Measurements from ENCODE around the gene DOCK10.

Gene DOCK10

DNA sequence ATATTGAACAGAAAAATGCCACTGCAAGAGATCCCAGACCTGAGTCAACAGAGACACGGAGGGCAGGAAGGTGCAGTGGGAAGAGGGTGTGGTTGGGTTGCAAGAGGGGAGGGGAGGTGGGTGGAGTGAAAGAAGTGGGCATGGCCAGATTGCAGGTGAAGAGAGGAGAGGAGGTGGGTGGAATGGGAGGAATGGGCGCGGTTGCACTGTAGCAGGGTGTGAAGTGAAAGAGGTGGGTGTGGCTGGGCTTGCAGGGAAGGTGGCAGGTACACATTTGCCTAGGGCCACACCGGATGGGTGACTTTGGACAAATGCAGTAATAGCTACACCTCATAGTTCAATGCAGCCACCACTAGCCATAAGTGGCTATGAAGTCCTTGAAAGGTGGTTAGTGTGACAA, 71.1 kb downstream of the DOCK10 start:
- TF ChIP-seq FOXM1 (IDR thresholded peaks at IDR 0.05; ENCODE audit: borderline replicate concordance, low read depth) = no peak
- TF ChIP-seq, protein P1, sequence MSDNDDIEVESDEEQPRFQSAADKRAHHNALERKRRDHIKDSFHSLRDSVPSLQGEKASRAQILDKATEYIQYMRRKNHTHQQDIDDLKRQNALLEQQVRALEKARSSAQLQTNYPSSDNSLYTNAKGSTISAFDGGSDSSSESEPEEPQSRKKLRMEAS (IDR thresholded peaks at IDR 0.05) = peak; percentile 50; the same call in 1 of the 2 replicates

DNA sequence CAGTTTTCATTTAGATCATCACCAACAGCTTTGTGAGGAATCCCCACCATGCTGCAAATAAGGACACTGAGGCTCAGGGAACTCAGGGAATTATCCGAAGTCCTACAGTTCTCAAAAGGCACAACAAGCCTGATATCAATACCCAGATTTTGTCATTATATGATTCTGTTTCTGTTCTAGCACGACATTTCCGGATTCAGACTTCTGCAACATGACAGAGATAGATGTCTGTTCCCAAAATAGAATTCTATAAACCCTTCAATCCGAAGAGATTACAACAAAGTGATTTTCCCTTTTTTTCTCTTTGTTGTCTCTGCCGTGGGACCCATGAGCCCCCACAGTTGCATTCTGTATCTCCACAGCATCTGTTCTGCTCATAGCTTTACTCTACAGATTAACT, 72.0 kb downstream of the DOCK10 start:
- TF ChIP-seq TEAD4 (IDR thresholded peaks at IDR 0.05) (no peak), TAF1 (IDR thresholded peaks at IDR 0.05; ENCODE audit: low read depth) (no peak), YY1 (IDR thresholded peaks at IDR 0.05; ENCODE audit: low read depth) (no peak), EP300 (IDR thresholded peaks at IDR 0.05; ENCODE audit: borderline replicate concordance) (no peak), CREB1 (IDR thresholded peaks at IDR 0.05; ENCODE audit: low read depth) (no peak), NFIC (IDR thresholded peaks at IDR 0.05) (no peak), TCF12 (IDR thresholded peaks at IDR 0.05; ENCODE audit: low read depth) (no peak), CEBPB (IDR thresholded peaks at IDR 0.05) (no peak)
- TF ChIP-seq, protein P2, sequence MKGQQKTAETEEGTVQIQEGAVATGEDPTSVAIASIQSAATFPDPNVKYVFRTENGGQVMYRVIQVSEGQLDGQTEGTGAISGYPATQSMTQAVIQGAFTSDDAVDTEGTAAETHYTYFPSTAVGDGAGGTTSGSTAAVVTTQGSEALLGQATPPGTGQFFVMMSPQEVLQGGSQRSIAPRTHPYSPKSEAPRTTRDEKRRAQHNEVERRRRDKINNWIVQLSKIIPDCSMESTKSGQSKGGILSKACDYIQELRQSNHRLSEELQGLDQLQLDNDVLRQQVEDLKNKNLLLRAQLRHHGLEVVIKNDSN (IDR thresholded peaks at IDR 0.05) = no peak
- TF ChIP-seq, protein P1 (IDR thresholded peaks at IDR 0.05) = no peak

DNA sequence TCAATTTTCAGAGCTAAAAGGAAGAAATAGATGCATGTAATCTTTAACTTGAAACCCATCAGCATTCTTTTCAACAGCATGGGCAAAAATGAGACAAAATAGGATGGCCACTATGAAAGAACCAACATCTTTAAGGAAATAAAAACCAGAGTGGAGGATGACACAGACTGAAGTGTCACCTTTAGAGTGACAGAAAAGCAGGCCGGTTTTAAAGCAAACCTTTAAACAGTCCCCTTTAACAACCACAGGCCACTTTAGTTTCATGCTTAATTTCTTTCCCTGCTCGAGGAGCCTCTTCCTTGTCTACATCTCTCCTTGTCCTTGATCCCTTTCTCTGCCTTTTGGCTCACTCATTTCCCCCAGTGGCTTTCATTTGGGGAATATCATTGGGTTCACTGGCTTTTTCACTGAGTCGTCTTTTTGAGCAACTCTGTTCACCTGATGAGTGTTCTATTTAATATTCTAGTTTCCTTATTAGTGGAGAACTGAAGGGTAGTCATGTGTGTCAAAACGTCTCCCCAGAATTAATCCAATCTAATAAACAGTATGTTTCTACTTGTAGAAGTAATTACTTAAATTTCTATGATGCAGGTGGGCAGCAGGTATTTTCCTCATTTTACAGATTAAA, 72.5 kb downstream of the DOCK10 start:
- no peak for TF ChIP-seq RAD21 (IDR thresholded peaks at IDR 0.05; ENCODE audit: low read depth)
- TF ChIP-seq CEBPB (IDR thresholded peaks at IDR 0.05) = no peak
- TF ChIP-seq TCF12 (IDR thresholded peaks at IDR 0.05; ENCODE audit: low read depth) = no peak
- TF ChIP-seq EGR1 (IDR thresholded peaks at IDR 0.05) = no peak
- TF ChIP-seq, protein P3, sequence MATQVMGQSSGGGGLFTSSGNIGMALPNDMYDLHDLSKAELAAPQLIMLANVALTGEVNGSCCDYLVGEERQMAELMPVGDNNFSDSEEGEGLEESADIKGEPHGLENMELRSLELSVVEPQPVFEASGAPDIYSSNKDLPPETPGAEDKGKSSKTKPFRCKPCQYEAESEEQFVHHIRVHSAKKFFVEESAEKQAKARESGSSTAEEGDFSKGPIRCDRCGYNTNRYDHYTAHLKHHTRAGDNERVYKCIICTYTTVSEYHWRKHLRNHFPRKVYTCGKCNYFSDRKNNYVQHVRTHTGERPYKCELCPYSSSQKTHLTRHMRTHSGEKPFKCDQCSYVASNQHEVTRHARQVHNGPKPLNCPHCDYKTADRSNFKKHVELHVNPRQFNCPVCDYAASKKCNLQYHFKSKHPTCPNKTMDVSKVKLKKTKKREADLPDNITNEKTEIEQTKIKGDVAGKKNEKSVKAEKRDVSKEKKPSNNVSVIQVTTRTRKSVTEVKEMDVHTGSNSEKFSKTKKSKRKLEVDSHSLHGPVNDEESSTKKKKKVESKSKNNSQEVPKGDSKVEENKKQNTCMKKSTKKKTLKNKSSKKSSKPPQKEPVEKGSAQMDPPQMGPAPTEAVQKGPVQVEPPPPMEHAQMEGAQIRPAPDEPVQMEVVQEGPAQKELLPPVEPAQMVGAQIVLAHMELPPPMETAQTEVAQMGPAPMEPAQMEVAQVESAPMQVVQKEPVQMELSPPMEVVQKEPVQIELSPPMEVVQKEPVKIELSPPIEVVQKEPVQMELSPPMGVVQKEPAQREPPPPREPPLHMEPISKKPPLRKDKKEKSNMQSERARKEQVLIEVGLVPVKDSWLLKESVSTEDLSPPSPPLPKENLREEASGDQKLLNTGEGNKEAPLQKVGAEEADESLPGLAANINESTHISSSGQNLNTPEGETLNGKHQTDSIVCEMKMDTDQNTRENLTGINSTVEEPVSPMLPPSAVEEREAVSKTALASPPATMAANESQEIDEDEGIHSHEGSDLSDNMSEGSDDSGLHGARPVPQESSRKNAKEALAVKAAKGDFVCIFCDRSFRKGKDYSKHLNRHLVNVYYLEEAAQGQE (IDR thresholded peaks at IDR 0.05; ENCODE audit: low read depth) = no peak

DNA sequence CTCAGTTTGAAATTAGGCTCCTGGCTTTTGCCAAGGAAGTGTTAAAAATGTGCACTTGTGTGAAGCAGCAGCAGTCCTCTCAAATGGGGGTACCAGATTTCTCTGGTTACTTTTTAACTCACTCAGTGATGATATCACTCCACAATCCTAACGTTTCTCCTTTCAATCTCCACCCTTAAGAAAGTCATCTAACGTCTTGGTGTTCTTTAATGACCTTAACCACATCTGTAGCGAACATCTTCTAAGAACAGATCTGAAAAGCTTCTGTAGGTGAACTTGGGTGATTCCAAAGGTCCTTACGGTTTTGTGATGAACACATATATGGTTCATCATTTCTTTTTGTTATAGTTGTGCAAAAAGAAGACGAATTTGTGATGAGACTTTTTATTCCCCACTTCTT, 73.2 kb downstream of the DOCK10 start:
- TF ChIP-seq EP300 (IDR thresholded peaks at IDR 0.05; ENCODE audit: borderline replicate concordance) (no peak), NFIC (IDR thresholded peaks at IDR 0.05) (no peak), CREB1 (IDR thresholded peaks at IDR 0.05; ENCODE audit: low read depth) (no peak), TAF1 (IDR thresholded peaks at IDR 0.05; ENCODE audit: low read depth) (no peak), TCF12 (IDR thresholded peaks at IDR 0.05; ENCODE audit: low read depth) (no peak), EGR1 (IDR thresholded peaks at IDR 0.05) (no peak), ZBTB7A (IDR thresholded peaks at IDR 0.05; ENCODE audit: low read depth) (no peak), RAD21 (IDR thresholded peaks at IDR 0.05; ENCODE audit: low read depth) (no peak)
- TF ChIP-seq, protein P2 (IDR thresholded peaks at IDR 0.05) = no peak
- TF ChIP-seq, protein P3 (IDR thresholded peaks at IDR 0.05; ENCODE audit: low read depth) = no peak

DNA sequence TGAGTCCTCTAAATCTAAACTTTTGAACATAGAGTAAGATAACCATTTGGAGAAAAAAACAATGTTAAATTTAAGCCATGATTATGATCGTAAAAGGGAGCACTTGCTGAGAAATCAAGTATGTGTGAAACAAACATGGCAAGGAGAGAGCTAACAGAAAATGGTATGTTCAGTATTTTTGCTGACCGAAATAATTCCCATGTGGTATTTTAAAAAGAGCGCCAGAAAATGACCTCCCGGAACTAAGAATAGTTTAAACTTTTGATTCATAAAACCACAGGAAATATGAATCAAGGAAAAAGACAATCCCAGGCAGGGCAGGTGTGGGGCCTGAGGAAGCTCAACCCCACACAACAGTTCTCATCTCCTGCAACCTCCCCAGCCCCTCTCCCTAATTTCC, 74.2 kb downstream of the DOCK10 start:
- TF ChIP-seq RAD21 (IDR thresholded peaks at IDR 0.05; ENCODE audit: low read depth) (no peak), CEBPB (IDR thresholded peaks at IDR 0.05) (no peak), CREB1 (IDR thresholded peaks at IDR 0.05; ENCODE audit: low read depth) (no peak), EGR1 (IDR thresholded peaks at IDR 0.05) (no peak), FOXM1 (IDR thresholded peaks at IDR 0.05; ENCODE audit: borderline replicate concordance, low read depth) (no peak), TAF1 (IDR thresholded peaks at IDR 0.05; ENCODE audit: low read depth) (no peak), ZBTB7A (IDR thresholded peaks at IDR 0.05; ENCODE audit: low read depth) (no peak), NFIC (IDR thresholded peaks at IDR 0.05) (no peak), YY1 (IDR thresholded peaks at IDR 0.05; ENCODE audit: low read depth) (no peak), TEAD4 (IDR thresholded peaks at IDR 0.05) (no peak), EP300 (IDR thresholded peaks at IDR 0.05; ENCODE audit: borderline replicate concordance) (no peak), TCF12 (IDR thresholded peaks at IDR 0.05; ENCODE audit: low read depth) (no peak)
- TF ChIP-seq, protein P1 (IDR thresholded peaks at IDR 0.05) = no peak
- TF ChIP-seq, protein P2 (IDR thresholded peaks at IDR 0.05) = no peak
- TF ChIP-seq, protein P3 (IDR thresholded peaks at IDR 0.05; ENCODE audit: low read depth) = no peak

Measured in Ishikawa (cell line).